CD14-positive monocyte (primary cell): Measurements from ENCODE around the gene C7. TPM values are rescaled to one million over a fixed set of nuclear protein-coding genes. Genes with fewer than 3 reads are reported as not detected.

Experiments
- DNase-seq, 3 donors: peaks; one replicate each; pipeline ENCODE4 v3.0.0-alpha.2; 2011 to 2022
- H2AFZ ChIP-seq: 2 replicates; pipeline ENCODE4 v1.6.0; 2012; ENCODE audit warnings: mild to moderate bottlenecking, low read depth, low read length, inconsistent platforms; ENCODE audit not compliant: insufficient read depth, poor library complexity, severe bottlenecking
- H3K27ac ChIP-seq, 2 donors: 1 replicate in 1 of 2; 2 replicates in 1 of 2; pipeline ENCODE4 v1.5.1; 2012 to 2013; ENCODE audit warnings: low read length in 2 of 2, control low read depth in 1 of 2, inconsistent platforms in 1 of 2, low read depth in 1 of 2, mild to moderate bottlenecking in 1 of 2
- H3K27me3 ChIP-seq, 2 donors: one replicate each; pipeline versions ENCODE4 v1.6.0 to v1.6.1; 2011 to 2013; ENCODE audit warnings: low read length in 2 of 2; ENCODE audit not compliant: control insufficient read depth in 2 of 2, insufficient read depth in 2 of 2
- H3K36me3 ChIP-seq, 2 donors: replicated peaks in 1 of 2; 1 replicate in 1 of 2; 2 replicates in 1 of 2; pipeline versions ENCODE4 v1.5.1 to v1.6.1; 2012 to 2013; ENCODE audit warnings: low read length in 2 of 2, control low read depth in 1 of 2, inconsistent platforms in 1 of 2, mild to moderate bottlenecking in 1 of 2; ENCODE audit not compliant: insufficient read depth in 2 of 2, control insufficient read depth in 1 of 2
- H3K4me1 ChIP-seq, 2 donors: 1 replicate in 1 of 2; 2 replicates in 1 of 2; pipeline versions ENCODE4 v1.5.1 to v1.6.1; 2012 to 2013; ENCODE audit warnings: low read length in 2 of 2, control low read depth in 1 of 2, inconsistent platforms in 1 of 2, mild to moderate bottlenecking in 1 of 2, moderate library complexity in 1 of 2; ENCODE audit not compliant: insufficient read depth in 2 of 2, control insufficient read depth in 1 of 2
- H3K4me2 ChIP-seq: replicated peaks from 2 replicates; pipeline ENCODE3; 2012; ENCODE audit warnings: low read length, moderate library complexity, mild to moderate bottlenecking; ENCODE audit not compliant: poor library complexity, severe bottlenecking; ENCODE audit errors: extremely low read depth
- H3K4me3 ChIP-seq, 3 experiments: fragments of 200-600 bp in 1 of 3; sonication (generic) in 1 of 3; replicated peaks in 1 of 3; 1 replicate in 2 of 3; 2 replicates in 1 of 3; pipeline ENCODE4 v1.5.1; 2011 to 2013; ENCODE audit warnings: low read length in 3 of 3, mild to moderate bottlenecking in 3 of 3, control low read depth in 2 of 3, low read depth in 2 of 3, inconsistent platforms in 1 of 3, moderate library complexity in 1 of 3
- H3K79me2 ChIP-seq: 2 replicates; pipeline ENCODE4 v1.6.0; 2012; ENCODE audit warnings: mild to moderate bottlenecking, control low read depth, inconsistent platforms, low read length, moderate library complexity; ENCODE audit not compliant: insufficient read depth
- H3K9ac ChIP-seq: 2 replicates; pipeline ENCODE4 v1.6.0; 2017; ENCODE audit warnings: low read length, mild to moderate bottlenecking; ENCODE audit not compliant: insufficient read depth, poor library complexity, severe bottlenecking
- H3K9me3 ChIP-seq, 2 donors: replicated peaks in 1 of 2; 1 replicate in 1 of 2; 2 replicates in 1 of 2; pipeline versions ENCODE4 v1.5.1 to v1.6.1; 2012 to 2013; ENCODE audit warnings: low read length in 2 of 2, control low read depth in 1 of 2; ENCODE audit not compliant: control insufficient read depth in 1 of 2, insufficient read depth in 1 of 2
- H4K20me1 ChIP-seq: 2 replicates; pipeline ENCODE4 v1.6.0; 2012; ENCODE audit warnings: mild to moderate bottlenecking, low read length, control low read depth, moderate library complexity; ENCODE audit not compliant: insufficient read depth
- H3K27ac Mint-ChIP-seq, 7 donors: one replicate each; pipeline ENCODE4 v1.8.0; 2020; ENCODE audit warnings: mild to moderate bottlenecking in 7 of 7, mixed read lengths in 7 of 7, moderate library complexity in 6 of 7, inconsistent platforms in 2 of 7
- H3K27me3 Mint-ChIP-seq, 3 donors: one replicate each; pipeline ENCODE4 v1.8.0; 2021 to 2022; ENCODE audit warnings: low read depth in 3 of 3, mild to moderate bottlenecking in 3 of 3, mixed read lengths in 3 of 3, moderate library complexity in 3 of 3, inconsistent platforms in 1 of 3
- H3K36me3 Mint-ChIP-seq, 2 donors: one replicate each; pipeline ENCODE4 v1.8.0; 2020; ENCODE audit warnings: mixed read lengths in 2 of 2, inconsistent platforms in 1 of 2, mild to moderate bottlenecking in 1 of 2
- H3K4me1 Mint-ChIP-seq: one replicate; pipeline ENCODE4 v1.8.0; 2020; ENCODE audit warnings: mild to moderate bottlenecking, mixed read lengths
- H3K4me3 Mint-ChIP-seq, 2 donors: one replicate each; pipeline ENCODE4 v1.8.0; 2020; ENCODE audit warnings: mild to moderate bottlenecking in 2 of 2, mixed read lengths in 2 of 2, moderate library complexity in 1 of 2
- H3K9me3 Mint-ChIP-seq, 7 donors: one replicate each; pipeline ENCODE4 v1.8.0; 2020 to 2022; ENCODE audit warnings: mixed read lengths in 7 of 7, mild to moderate bottlenecking in 6 of 7, moderate library complexity in 6 of 7, inconsistent platforms in 2 of 7
- CTCF ChIP-seq: fragments of 200-600 bp; IDR thresholded peaks from one replicate; pipeline ENCODE4 v1.8.0; 2022; ENCODE audit warnings: antibody characterized with exemption, mild to moderate bottlenecking
- WGBS: methylation state at CpG from one replicate; pipeline ENCODE4 v1.1.5; 2013; ENCODE audit warnings: missing lambda C conversion rate; ENCODE audit not compliant: insufficient coverage; 5-methylcytosine and 5-hydroxymethylcytosine counted together
- intact Hi-C, 2 donors: fragments of 100-400 bp; cut with micrococcal nuclease; formaldehyde crosslinking; loops; one replicate each; pipeline versions ENCODE4 v1.15.0 to v1.15.1; 2023
- polyA plus RNA-seq, 3 donors: library from polyadenylated mRNA; depleted of rRNA in 1 of 3; unstranded in 2 of 3; stranded (reverse) in 1 of 3; fragments of 300-500 nt in 2 of 3; fragments of >200 nt in 1 of 3; fragmentation: Illumina TruSeq in 2 of 3; gene quantifications; 1 replicate in 2 of 3; 2 replicates in 1 of 3; pipeline ENCODE4 v1.2.3, GENCODE V29; 2012 to 2021

Gene C7
- polyA plus RNA-seq, 3 donors: 0.12 TPM; not detected in 2

GRCh38 chr5:40911266-40911665 lies 2.0 kb downstream of the C7 start:
- H3K79me2 ChIP-seq: no peaks in the 10 kb centered on the region
- no peak overlapping the region for H3K27ac ChIP-seq
- no peak overlapping the region for H3K4me3 ChIP-seq
- H3K27me3 Mint-ChIP-seq: peaks cover 6 to 15% (median 8%) of the 10 kb centered on the region in 3 donors
- no peaks in the 10 kb centered on the region for H3K36me3 Mint-ChIP-seq
- H3K36me3 ChIP-seq: no peaks in the 10 kb centered on the region
- H2AFZ ChIP-seq: no peak overlapping the region
- no peak overlapping the region for H3K4me2 ChIP-seq
- H4K20me1 ChIP-seq: no peaks in the 10 kb centered on the region
- intact Hi-C loops: no loop called here
- no peak overlapping the region for H3K4me3 Mint-ChIP-seq
- DNase-seq: no peak
- H3K9me3 Mint-ChIP-seq: no peaks in the 10 kb centered on the region
- no peaks in the 10 kb centered on the region for H3K9me3 ChIP-seq
- no peak overlapping the region for H3K27ac Mint-ChIP-seq
- 64% methylated on average over 4 of the region's 4 CpGs for WGBS
- no peak for TF ChIP-seq CTCF
- peaks cover 2 to 4% of the 10 kb centered on the region in 2 donors for H3K27me3 ChIP-seq
- no peaks in the 10 kb centered on the region for H3K4me1 Mint-ChIP-seq
- H3K9ac ChIP-seq: no peak overlapping the region
- H3K4me1 ChIP-seq: no peaks in the 10 kb centered on the region

- no peak overlapping the region for H3K27ac ChIP-seq
- H3K4me2 ChIP-seq: no peak overlapping the region
- no peak overlapping the region for H3K27ac Mint-ChIP-seq
- intact Hi-C loops: no loop called here
- no peaks in the 10 kb centered on the region for H3K4me1 ChIP-seq
- H3K9me3 Mint-ChIP-seq: peaks cover 0 to 4% (median 0%) of the 10 kb centered on the region in 7 donors
- H3K4me3 Mint-ChIP-seq: no peak overlapping the region
- H3K27me3 ChIP-seq: peaks cover 0 to 2% of the 10 kb centered on the region in 2 donors
- DNase-seq: no peak
- no peaks in the 10 kb centered on the region for H3K9me3 ChIP-seq
- H4K20me1 ChIP-seq: no peaks in the 10 kb centered on the region
- H3K79me2 ChIP-seq: no peaks in the 10 kb centered on the region
- H3K36me3 Mint-ChIP-seq: no peaks in the 10 kb centered on the region
- H3K9ac ChIP-seq: no peak overlapping the region
- no peak overlapping the region for H3K4me3 ChIP-seq
- peaks cover 0 to 9% (median 6%) of the 10 kb centered on the region in 3 donors for H3K27me3 Mint-ChIP-seq
- no peak for TF ChIP-seq CTCF
- WGBS: 90% methylated on average over 5 of the region's 7 CpGs
- no peaks in the 10 kb centered on the region for H3K4me1 Mint-ChIP-seq
- no peak overlapping the region for H2AFZ ChIP-seq
- H3K36me3 ChIP-seq: no peaks in the 10 kb centered on the region
These were observed 5.5 kb downstream of the C7 start for GRCh38 chr5:40914835-40915234.
